HEK293 (cell line): ENCODE measurements around the gene CEP41.

Experiments
- CTCF ChIA-PET: fragments of 350-600 bp; formaldehyde crosslinking; extraction: SDS; loops from one replicate; lab custom pipeline; 2021; ENCODE audit warnings: antibody characterized with exemption; lab: Yijun Ruan, JAX
- POLR2A ChIA-PET: fragments of 300-600 bp; formaldehyde crosslinking; extraction: SDS; loops from one replicate; lab custom pipeline; 2020; ENCODE audit warnings: antibody characterized with exemption, inconsistent platforms; lab: Yijun Ruan, JAX
- H3K27ac ChIP-seq: fragments of 200-500 bp; sonication (Bioruptor generic); 2 replicates; pipeline ENCODE4 v1.5.1; 2014; ENCODE audit warnings: low read depth, low read length, control low read depth, inconsistent platforms; ENCODE audit errors: extremely low read depth
- H3K36me3 ChIP-seq, 2 experiments: fragments of 200-500 bp in 1 of 2; sonication (Bioruptor generic) in 1 of 2; 1 replicate in 1 of 2; 2 replicates in 1 of 2; pipeline ENCODE4 v1.5.1; 2014 to 2017; ENCODE audit warnings: inconsistent platforms in 2 of 2, low read length in 2 of 2; ENCODE audit not compliant: control insufficient read depth in 2 of 2, insufficient read depth in 1 of 2
- H3K4me1 ChIP-seq: fragments of 200-500 bp; sonication (Bioruptor generic); 2 replicates; pipeline ENCODE4 v1.5.1; 2014; ENCODE audit warnings: mild to moderate bottlenecking, low read length, inconsistent platforms; ENCODE audit not compliant: control insufficient read depth, insufficient read depth
- H3K4me3 ChIP-seq: 2 replicates; pipeline ENCODE4 v1.5.1; 2011; ENCODE audit warnings: low read depth, mild to moderate bottlenecking, control low read depth, low read length, moderate library complexity
- H3K9me3 ChIP-seq: fragments of 200-500 bp; sonication (Bioruptor generic); 2 replicates; pipeline ENCODE4 v1.5.1; 2014; ENCODE audit warnings: low read depth, low read length, inconsistent platforms; ENCODE audit not compliant: control insufficient read depth, insufficient read depth
- GLI2 ChIP-seq: fragments of 450-650 bp; formaldehyde crosslinking; IDR thresholded peaks from 2 replicates; pipeline ENCODE4; 2017; ENCODE audit warnings: missing biosample characterization, missing genetic modification characterization, low read depth, borderline replicate concordance
- GLIS2 ChIP-seq: fragments of 450-650 bp; formaldehyde crosslinking; IDR thresholded peaks from 2 replicates; pipeline ENCODE4 v1.5.1; 2016; ENCODE audit warnings: missing biosample characterization, missing genetic modification characterization
- KLF8 ChIP-seq: fragments of 450-650 bp; formaldehyde crosslinking; IDR thresholded peaks from 2 replicates; pipeline ENCODE4 v1.5.1; 2016; ENCODE audit warnings: missing biosample characterization, missing genetic modification characterization
- MZF1 ChIP-seq: fragments of 450-650 bp; formaldehyde crosslinking; IDR thresholded peaks from 2 replicates; pipeline ENCODE4 v1.5.1; 2017; ENCODE audit warnings: missing biosample characterization, missing genetic modification characterization, borderline replicate concordance
- ZBTB10 ChIP-seq: fragments of 450-650 bp; formaldehyde crosslinking; IDR thresholded peaks from 2 replicates; pipeline ENCODE4 v1.5.1; 2016; ENCODE audit warnings: missing biosample characterization, missing genetic modification characterization
- ZBTB26 ChIP-seq: fragments of 450-650 bp; formaldehyde crosslinking; optimal IDR thresholded peaks from 2 replicates; pipeline ENCODE3; 2016; ENCODE audit warnings: missing biosample characterization, mild to moderate bottlenecking, missing genetic modification characterization
- ZNF112 ChIP-seq: fragments of 450-650 bp; formaldehyde crosslinking; IDR thresholded peaks from 2 replicates; pipeline ENCODE4 v1.5.0; 2017; ENCODE audit warnings: missing biosample characterization, missing genetic modification characterization
- ZNF18 ChIP-seq: fragments of 450-650 bp; formaldehyde crosslinking; IDR thresholded peaks from 2 replicates; pipeline ENCODE4 v1.5.1; 2016; ENCODE audit warnings: missing biosample characterization, missing genetic modification characterization
- ZNF433 ChIP-seq: fragments of 450-650 bp; formaldehyde crosslinking; IDR thresholded peaks from 2 replicates; pipeline ENCODE4 v1.5.1; 2016; ENCODE audit warnings: missing biosample characterization, missing genetic modification characterization, low read depth
- ZNF544 ChIP-seq: fragments of 450-650 bp; formaldehyde crosslinking; IDR thresholded peaks from 2 replicates; pipeline ENCODE4 v1.5.0; 2017; ENCODE audit warnings: missing biosample characterization, missing genetic modification characterization
- ZNF585B ChIP-seq: fragments of 450-650 bp; formaldehyde crosslinking; IDR thresholded peaks from 2 replicates; pipeline ENCODE4 v1.5.1; 2016; ENCODE audit warnings: missing biosample characterization, missing genetic modification characterization
- ZNF596 ChIP-seq: fragments of 450-650 bp; IDR thresholded peaks from 2 replicates; pipeline ENCODE4 v1.5.0; 2018; ENCODE audit warnings: missing biosample characterization, mild to moderate bottlenecking, missing genetic modification characterization, moderate library complexity
- ZNF654 ChIP-seq: fragments of 450-650 bp; formaldehyde crosslinking; IDR thresholded peaks from 2 replicates; pipeline ENCODE4 v1.5.1; 2016; ENCODE audit warnings: low read depth, missing biosample characterization, missing genetic modification characterization
- ZSCAN16 ChIP-seq: fragments of 450-650 bp; formaldehyde crosslinking; IDR thresholded peaks from 2 replicates; pipeline ENCODE4 v1.5.1; 2016; ENCODE audit warnings: missing biosample characterization, missing genetic modification characterization
- TF ChIP-seq, protein P1 (sequence below): fragments of 450-650 bp; formaldehyde crosslinking; conservative IDR thresholded peaks from 2 replicates; pipeline ENCODE4 v1.5.1; 2016; ENCODE audit warnings: low read depth, missing biosample characterization, missing genetic modification characterization

Gene CEP41

DNA sequence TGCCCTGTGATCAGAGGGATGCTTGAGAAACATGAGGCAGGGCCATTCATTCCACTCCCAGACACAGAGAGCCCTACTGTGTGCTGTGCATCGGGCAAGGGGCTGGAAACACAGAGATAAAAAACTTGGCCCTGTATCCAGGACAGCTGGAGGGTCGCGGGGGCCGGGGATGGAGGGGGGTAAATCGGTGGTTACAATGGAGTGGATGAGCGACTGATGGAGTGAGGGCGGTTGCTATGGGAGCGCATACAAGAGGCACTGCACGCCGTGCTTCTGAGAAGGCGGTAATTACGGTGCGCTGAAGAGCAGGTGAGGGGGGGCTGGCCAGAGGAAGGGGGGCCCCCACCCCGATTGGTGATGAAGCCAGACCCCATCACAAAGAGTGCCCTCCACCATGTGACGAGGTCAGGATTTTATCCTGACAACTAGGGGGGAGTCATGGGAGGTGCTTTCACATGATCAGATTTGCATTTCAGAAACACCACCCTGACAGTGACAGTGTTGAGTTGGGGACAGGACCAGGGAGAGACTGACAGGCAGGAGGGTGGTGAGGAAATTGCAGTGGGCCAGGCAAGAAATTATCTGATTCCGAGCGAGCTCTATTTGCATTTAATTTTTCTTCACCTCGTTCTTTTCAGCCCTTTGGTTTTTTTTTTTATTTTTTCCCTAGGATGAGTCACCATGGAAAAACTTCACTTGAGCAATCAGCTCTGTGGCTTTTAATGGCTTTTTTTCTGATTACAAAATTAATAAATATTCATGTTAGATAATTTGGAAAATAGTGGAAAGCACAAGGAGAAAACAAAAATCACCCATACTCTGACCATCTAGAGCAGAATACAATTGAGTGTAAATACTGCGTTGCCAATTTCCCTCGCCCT is 88.4 kb downstream of the CEP41 start (continued):
- peak; percentile 50; the same call in 1 of the 2 replicates for TF ChIP-seq ZBTB10 (tag by site-specific recombination)
- TF ChIP-seq, all 188 proteins: peak for 4

DNA sequence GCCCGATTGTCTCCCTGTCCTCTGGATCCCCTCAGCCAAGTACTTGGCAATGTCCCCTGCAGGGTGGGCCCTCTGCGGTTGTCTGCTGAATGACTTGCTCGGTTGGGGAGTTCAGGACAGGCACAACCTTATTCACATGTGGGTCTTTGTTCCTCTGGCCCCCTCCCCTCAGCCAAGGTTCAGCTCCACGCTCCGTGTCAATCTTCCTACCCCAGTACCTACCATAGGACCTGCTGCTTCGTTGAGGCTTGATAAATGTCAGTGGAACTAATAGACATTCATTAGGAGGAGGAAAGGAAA is 89.1 kb downstream of the CEP41 start:
- Histone ChIP-seq H3K27ac (no peak overlapping the region), H3K9me3 (no peaks in the 10 kb centered on the region), H3K4me3 (no peak overlapping the region), H3K36me3 (no peaks in the 10 kb centered on the region), H3K4me1 (peaks cover 12% of the 10 kb centered on the region)
- ChIA-PET CTCF (no interaction called here), POLR2A (no interaction called here)
- no peak for TF ChIP-seq ZNF596
- TF ChIP-seq ZNF18 = no peak
- TF ChIP-seq ZSCAN16 (tag by site-specific recombination) = no peak
- TF ChIP-seq GLI2 = no peak
- no peak for TF ChIP-seq ZNF544
- TF ChIP-seq, protein P1, sequence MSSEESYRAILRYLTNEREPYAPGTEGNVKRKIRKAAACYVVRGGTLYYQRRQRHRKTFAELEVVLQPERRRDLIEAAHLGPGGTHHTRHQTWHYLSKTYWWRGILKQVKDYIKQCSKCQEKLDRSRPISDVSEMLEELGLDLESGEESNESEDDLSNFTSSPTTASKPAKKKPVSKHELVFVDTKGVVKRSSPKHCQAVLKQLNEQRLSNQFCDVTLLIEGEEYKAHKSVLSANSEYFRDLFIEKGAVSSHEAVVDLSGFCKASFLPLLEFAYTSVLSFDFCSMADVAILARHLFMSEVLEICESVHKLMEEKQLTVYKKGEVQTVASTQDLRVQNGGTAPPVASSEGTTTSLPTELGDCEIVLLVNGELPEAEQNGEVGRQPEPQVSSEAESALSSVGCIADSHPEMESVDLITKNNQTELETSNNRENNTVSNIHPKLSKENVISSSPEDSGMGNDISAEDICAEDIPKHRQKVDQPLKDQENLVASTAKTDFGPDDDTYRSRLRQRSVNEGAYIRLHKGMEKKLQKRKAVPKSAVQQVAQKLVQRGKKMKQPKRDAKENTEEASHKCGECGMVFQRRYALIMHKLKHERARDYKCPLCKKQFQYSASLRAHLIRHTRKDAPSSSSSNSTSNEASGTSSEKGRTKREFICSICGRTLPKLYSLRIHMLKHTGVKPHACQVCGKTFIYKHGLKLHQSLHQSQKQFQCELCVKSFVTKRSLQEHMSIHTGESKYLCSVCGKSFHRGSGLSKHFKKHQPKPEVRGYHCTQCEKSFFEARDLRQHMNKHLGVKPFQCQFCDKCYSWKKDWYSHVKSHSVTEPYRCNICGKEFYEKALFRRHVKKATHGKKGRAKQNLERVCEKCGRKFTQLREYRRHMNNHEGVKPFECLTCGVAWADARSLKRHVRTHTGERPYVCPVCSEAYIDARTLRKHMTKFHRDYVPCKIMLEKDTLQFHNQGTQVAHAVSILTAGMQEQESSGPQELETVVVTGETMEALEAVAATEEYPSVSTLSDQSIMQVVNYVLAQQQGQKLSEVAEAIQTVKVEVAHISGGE = no peak
- no peak for TF ChIP-seq ZBTB26 (tag by site-specific recombination)
- no peak for TF ChIP-seq ZBTB10 (tag by site-specific recombination)
- TF ChIP-seq KLF8 (tag by site-specific recombination) = no peak
- no peak for TF ChIP-seq MZF1 (tag by site-specific recombination)
- TF ChIP-seq ZNF654 (tag by site-specific recombination) = no peak
- no peak for TF ChIP-seq ZNF585B (tag by site-specific recombination)
- no peak for TF ChIP-seq GLIS2 (tag by site-specific recombination)
- TF ChIP-seq ZNF112 = no peak
- no peak for TF ChIP-seq ZNF433 (tag by site-specific recombination)
